CD4-positive, alpha-beta T cell treated with Interleukin-2 at 100 ng/mL for 4 hours (primary cell): Measurements from ENCODE around the gene SLC9C2.
A peak's percentile ranks its signal among the peaks of the same experiment; 100 is the strongest.
"Not testable (repeated sequence)": the region's sequence is repeated elsewhere in the genome, so short reads cannot be mapped to it uniquely, and the experiment has no call there.

Source experiments
- DNase-seq: peaks from one replicate; pipeline ENCODE4 v3.0.0-alpha.2; 2020; ENCODE audit warnings: low spot score

SLC9C2 gene

DNA sequence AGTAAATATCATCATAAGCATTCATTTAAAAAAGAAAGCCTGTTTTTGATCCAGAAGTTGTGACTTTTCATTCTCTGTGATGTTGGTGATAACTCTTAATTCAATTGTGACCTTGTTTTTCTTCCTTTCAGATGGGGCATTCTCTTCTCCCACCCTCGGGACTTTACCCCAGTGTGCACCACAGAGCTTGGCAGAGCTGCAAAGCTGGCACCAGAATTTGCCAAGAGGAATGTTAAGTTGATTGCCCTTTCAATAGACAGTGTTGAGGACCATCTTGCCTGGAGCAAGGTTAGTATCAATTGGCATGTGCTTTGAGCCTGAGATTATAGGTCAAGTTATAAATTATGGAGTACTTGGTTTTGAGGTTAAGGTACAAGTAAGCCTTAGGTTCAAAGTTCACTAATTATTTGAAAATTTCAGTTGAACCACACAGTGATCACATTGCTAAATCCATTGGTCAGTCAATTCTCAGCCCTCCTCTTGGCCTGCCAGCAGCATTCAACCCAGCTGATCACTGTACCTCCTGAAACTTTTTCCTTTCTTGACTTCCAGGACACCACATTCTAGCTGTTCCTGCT is 121.6 kb downstream of the SLC9C2 start:
- no peak for DNase-seq

DNA sequence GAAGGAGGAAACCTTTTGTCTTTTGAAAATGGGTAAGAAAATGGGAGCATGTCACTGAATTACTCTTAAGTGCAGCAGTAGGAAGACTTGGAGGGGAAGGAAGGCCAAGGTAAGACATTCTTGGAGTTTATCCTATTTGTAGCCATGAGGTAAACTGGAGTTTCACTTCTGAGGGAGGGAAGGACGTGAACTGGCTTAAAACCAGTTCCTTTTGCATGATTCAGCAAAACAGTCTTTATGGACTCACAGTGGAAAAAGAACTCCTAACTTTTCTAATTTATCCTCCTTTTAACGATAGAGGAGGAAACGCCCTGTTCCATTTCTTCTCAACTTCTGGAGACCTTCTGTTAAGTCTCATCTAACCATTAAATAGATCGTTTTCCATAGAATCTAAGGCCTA is 123.2 kb downstream of the SLC9C2 start:
- no peak for DNase-seq

DNA sequence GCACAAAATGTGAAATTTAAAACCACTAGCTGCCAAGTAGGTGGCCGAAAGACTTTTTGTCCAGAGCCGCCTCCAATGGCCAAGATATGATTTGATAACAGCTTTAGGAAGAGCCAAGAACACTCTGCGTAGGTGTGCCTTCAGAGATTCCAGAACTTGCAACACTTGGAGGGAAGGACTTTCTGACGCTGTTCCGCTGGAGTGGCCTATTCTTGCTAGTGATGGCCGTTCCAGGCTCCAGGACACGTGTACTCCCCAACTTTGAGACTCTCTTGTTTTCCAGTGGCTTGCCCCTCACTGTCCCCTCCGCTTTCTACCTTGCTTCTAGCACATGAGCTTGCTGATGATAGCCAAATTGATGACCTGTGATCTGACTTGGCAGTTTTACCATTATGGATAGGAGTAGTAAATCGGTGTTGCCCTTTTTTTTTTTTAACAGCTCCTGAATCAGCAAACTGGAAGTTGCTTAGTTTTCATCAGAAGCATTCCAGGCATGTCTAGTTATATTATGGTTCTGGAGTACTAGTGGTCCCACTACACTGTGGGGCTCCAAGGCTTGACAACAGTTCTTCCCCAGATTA is 124.7 kb downstream of the SLC9C2 start:
- no peak for DNase-seq

DNA sequence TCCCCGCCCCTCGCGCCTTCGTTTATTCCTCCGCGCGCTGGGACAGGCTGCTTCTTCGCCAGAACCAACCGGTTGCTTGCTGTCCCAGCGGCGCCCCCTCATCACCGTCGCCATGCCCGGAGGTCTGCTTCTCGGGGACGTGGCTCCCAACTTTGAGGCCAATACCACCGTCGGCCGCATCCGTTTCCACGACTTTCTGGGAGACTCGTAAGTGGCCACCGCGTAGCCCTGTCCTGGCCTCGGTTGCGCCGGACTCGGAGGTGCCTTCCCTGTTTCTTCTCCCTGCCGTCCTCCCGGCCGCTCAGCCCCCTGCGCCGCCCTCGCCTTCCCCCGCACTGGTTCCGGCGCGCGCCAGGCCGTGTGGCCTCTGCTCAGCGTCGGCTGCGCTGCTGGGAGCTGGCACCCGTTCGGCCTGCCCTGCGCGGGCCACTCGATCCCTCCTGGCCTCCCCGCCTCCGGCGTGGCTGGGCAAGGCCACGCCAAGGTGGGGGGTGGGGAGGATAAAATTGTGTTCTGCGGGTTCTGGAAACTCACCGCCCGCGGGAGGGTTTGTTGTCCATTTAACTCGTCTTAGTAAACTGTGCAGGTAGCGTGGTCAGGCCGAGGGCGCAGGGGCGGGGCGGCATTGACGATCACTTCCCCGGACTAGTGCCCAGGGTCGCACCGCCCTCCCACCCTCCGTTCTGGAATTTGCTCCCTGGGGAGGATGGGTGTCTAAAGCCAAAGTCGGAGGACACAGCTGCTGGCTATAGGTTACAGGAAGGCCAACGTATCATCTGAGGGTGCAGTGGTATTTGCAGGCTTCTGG is 125.4 kb downstream of the SLC9C2 start, which contains the start of gene PRDX6:
PRDX6 (plus strand) TSS at position 50 of the 808 bp plus-strand sequence; CDS start at position 113, 63 bp downstream.
- DNase-seq, result no peak

DNA sequence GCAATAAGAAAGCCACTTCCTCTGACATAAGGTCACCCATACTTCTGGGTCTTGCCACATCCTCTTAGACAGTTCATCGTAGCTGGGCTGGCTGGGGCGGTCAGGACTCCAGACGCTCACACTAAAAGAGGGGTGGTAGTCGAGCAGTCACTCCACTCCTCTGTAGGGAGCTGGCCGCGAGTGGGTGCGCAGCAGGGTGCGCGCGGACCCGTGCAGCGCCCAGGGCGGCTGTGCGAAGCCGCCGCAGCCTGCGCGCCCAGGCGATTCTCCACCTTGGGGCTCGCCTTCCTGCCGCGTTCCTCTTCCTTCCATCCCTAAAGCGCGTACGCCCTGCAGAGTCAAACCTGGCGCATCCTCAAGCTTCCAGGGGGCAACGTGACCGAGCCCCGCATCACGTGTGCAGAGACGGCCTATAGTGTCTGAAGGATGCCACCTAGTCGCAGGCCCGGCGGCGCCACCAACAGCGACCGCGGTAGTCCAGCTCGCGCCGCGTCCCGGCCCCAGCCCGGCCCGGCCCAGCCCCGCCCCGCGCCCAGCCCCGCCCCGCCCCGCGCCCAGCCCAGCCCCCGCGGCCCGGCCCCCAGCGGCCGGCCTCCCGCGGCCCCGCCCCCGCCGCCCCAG is 126.1 kb downstream of the SLC9C2 start:
- peak; percentile 84 for DNase-seq

DNA sequence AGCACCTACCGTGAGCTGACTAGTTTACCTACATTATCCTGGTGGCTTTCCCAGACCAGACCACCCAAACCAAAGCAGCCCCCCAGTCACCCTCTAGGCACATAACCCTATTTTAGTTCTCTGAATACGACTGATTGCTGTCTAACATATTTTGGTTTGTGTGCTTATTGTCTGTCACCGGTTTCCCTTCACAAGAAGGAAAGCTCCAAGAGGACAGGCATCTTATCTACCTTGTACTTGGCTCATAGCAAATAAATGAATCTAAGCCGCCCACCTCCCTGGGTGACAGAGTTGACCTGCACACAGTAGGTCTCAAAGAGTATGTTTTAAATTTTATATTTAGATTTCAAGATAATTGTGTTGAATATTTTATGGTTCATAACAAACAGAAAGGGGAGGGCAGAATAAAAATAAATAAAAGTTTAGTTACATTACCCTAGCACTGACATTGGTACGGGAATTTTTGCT is 126.6 kb downstream of the SLC9C2 start:
- no peak for DNase-seq

DNA sequence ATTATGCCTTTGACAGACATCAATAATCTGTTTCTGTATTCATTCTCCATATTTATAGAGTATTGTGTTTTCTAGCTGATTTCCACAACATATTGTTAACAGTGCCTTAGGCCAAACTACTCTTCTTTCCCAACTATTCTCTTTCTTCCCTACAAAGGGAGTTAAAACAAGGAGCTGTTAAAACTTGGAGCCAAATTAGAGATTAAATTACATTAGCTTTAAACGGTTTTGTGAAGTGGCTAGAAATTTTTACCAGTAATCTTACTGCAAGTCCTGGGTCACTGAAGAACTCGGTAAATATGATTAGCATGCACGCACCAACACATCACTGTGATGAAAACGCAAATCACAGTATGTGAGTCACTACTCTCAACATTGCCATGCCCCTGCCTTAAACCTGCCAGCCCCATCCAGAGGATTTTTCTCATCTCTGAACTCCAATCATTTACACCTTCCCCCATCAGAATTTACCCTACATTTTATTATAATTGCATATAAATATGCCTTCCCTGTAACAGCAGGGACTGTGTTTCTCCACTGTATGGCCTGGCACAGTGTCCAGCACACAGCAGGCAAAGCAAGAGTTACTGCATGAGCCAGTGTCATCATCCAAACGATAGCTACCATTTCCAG is 127.2 kb downstream of the SLC9C2 start:
- no peak for DNase-seq

DNA sequence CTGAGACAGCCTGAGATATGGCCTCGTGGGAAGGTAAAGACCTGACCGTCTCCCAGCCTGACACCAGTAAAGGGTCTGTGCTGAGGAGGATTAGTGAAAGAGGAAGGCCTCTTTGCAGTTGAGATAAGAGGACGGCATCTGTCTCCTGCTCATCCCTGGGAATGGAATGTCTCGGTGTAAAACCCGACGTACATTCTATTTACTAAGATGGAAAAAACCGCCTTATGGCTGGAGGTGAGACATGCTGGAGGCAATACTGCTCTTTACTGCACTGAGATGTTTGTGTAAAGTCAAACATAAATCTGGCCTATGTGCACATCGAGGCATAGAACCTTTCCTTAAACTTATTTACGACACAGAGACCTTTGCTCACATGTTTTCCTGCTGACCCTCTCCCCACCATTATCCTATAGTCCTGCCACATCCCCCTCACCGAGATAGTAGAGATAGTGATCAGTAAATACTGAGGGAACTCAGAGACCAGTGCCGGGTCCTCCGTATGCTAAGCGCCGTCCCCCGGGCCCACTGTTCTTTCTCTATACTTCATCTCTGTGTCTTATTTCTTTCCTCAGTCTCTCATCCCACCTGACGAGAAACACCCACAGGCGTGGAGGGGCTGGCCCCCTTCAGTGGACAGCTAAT is 128.0 kb downstream of the SLC9C2 start:
- DNase-seq, result not testable (repeated sequence)

DNA sequence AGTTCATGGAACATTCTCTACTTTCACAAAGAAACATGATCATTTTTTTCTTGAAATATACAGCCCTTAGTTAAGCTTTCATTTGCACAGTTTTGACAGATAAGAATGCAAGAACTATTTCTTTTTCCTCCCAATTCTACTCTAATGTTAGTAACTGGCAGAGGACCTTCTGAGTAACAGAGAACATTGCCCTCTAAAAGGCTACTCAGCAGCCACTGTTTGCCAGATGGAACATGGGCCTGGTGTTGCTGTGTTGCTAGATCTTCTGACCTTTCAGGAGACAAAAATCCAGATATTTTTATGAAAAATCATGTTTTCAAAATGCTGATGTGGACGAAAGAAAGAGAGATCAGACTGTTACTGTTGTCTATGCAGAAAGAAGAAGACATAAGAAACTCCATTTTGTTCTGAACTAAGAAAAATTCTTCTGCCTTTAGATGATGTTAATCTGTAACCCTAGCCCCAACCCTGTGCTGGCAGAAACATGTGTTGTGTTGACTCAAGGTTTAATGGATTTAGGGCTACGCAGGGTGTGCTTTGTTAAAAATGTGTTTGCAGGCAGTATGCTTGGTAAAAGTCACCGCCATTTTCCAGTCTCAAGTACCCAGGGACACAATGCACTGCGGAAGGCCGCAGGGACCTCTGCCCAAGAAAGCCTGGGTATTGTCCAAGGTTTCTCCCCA is 128.6 kb downstream of the SLC9C2 start:
- DNase-seq, result no peak

DNA sequence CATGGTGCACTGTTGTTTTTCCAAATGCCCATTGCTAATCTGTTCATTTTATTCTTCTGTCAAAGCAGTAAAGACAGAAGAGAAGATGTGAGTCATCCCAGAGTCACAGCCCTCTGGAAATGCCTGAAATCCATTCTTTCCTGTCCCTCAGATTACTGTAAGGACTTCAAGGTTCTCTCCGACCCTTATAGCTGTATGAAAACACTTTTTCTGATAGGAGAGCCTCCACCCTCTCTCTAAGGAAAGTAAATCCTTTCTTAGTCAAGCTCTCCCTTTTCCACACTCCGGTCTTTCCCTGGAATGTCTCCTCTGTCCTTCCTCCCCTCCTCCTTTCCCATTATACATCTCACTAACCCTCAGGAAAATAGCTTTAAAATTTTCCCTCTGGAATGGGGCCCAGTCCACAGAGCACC is 129.3 kb downstream of the SLC9C2 start:
- DNase-seq, result no peak

DNA sequence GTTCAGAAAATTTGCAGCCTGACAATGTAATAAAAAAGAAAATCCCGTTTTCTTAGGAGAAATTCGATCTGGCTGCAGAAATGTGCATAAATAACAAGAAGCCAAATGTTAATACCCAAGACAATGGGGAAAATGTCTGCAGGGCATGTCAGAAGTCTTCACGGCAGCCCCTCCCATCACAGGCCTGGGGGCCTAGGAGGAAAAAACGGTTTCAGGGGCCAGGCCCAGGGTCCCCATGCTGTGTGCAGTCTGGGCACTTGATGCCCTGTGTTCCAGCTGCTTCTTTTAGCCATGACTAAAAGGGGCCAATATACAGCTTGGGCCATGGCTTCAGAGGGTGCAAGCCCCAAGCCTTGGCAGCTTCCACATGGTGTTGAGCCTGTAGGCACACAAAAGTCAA is 132.3 kb downstream of the SLC9C2 start:
- no peak for DNase-seq

DNA sequence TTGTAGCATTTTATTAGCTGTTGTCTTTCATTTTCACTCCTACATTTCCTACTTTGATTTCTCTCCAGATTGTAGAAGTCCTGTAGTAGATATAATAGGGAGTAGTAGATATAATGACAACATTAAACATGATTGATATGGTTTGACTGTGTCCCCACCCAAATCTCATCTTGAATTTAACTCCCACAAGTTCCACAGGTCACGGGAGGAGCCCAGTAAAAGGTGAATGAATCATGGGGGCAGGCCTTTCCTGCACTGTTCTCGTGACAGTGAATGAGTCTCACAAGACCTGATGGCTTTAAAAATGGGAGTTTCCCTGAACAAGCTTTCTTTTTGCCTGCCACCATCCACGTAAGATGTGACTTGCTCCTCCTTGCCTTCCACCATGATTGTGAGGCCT is 133.2 kb downstream of the SLC9C2 start:
- DNase-seq, result no peak

DNA sequence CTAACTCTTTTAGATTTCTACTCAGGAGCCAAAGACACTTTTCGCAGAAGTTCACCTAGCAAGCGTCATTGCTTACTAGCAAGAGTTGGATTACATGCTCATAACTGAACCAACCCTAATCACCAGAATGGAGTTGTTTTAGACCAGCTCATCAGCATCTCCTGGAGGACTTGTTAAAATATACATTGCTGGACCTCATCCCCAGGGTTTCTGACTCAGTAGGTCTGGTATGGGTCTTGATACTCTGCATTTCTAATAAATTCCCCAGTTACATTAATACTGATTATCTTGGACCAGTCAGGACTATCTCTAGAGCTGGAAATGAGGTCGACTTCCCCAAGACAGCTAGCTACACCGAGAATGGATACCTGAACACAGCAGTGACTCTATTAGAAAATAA is 135.4 kb downstream of the SLC9C2 start:
- DNase-seq, result no peak

DNA sequence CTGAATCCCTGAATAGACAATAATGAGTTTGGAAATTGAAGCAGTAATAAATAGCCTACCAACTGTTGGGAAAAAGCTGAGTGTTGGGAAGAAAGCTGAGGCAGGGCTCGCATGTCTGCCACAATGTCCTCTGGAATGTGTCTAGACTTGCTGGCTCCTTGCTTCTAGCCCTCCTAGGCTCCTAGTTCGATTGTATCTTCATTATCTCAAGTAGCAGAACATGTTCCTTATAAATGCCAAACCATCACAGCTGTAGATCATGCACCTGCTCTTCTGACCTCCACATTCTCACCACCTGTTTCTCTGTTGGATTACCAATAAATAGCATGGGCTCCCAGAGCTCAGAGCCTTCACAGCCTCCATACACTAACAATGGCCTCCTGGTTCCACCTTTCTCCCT is 138.7 kb downstream of the SLC9C2 start:
- DNase-seq, result not testable (repeated sequence)

DNA sequence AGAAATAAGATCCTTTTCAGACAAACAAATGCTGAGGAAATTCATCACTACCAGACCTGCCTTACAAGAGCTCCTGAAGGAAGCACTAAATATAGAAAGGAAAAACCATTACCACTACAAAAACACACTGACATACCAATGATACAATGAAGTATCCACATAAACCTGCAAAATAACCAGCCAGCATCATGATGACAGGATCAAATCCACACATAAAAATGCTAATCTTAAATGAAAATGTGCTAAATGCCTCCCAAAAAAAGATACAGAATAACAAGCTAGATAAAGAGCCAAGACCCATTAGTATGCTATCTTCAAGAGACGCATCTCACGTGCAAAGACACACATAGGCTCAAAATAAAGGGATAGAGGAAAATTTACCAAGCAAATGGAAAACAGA is 140.2 kb downstream of the SLC9C2 start:
- DNase-seq, result not testable (repeated sequence)

DNA sequence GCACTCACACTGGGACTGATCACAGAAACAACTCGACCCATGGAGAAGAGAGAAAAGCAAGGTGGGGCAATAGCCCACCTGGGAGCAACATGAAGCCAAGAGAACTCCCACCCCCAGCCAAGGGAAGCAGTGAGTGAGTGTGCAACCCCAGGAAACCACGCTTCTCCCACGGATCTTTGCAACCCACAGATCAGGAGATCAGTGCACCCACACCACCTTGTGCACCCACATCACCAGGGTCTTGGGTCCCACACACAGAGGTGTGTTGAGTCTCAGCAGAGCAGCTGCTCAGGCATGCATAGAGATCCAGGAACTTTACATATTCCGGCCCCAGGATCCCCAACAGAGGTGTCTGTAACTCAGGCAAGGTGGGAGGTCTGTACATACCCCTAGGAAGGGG is 143.0 kb downstream of the SLC9C2 start:
- no peak for DNase-seq

DNA sequence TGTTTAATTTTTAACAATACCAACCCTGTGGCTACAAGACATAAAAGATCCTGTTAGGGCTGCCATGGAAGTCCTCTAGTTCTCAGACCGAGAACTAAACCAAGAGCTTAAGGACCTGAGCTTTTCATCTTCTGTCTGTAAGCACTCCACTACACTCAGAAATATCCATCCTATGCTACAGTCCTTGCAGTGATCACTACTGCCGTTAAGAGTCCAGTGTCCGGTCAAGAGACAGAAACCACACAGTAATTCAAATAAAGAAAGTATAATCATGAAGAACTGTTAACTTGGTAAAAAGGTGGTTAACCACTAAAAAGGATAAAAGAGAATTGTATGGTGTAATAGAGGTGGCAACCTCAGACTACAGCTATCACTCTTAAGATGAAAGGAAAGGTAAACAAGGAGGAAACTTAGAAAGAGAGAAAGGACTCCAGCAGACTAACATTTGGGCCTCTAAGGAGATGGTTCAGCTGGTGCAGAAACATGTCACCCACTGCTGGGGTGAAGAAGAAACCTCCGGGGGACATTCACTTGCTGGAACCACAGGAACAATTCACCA is 147.8 kb downstream of the SLC9C2 start:
- no peak for DNase-seq

DNA sequence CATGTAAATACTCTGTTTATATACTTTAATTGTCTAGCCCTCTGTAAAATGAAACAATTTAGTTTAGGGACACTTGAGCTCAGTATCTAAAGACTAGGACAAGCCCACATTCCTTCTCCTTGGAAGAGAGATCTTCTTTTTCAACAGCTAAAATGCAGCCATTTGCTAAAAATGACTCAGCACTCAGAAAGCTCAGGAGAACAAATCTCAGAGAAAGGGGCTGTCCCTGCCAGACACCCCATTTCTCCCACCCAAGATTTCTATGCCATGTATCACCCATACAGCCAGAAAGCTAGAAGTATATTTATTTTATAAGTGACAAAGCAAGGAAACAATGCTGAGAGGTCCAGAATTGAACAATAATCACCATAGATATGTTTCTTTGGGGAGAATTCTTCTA is 148.9 kb downstream of the SLC9C2 start:
- no peak for DNase-seq

DNA sequence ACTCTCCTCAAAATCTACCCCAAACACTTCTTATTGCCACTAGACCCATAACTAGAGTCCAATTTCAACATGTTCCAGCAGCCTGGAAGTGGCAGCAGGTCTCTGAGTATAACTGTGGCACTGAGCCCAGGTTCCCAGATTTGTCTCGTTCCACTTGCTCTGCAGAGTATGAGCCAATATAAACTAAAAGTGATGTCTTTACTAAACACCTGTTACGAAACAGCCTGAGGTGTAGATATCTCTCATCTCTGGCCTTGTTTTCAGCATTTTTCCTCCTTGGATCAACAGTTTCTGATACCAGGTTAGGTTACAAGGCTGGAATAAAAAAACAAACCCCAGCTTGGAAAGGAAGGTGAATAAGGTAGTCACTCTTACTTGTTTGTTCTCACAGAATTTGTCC is 150.9 kb downstream of the SLC9C2 start:
- no peak for DNase-seq
